GM21390 (cell line): ENCODE measurements around the gene RNF130.

Experiments
- ATAC-seq: cut with Tn5 transposase; IDR thresholded peaks from one replicate; pipeline ENCODE4 v1.9.1; 2021; ENCODE audit not compliant: unreplicated experiment

RNF130 gene

GRCh38 chr5:180071531-180072255 lies at the start of gene RNF130:
TSS of gene RNF130 (minus strand) at chr5:180071759. CDS start at chr5:180071702, 57 bp downstream.
- ATAC-seq: peak; percentile 62

- no peak for ATAC-seq
These were observed 48.9 kb upstream of the RNF130 start for GRCh38 chr5:180120237-180121101.

- no peak for ATAC-seq
These were observed 48.3 kb upstream of the RNF130 start for GRCh38 chr5:180119903-180120236.

GRCh38 chr5:180119031-180119902 lies 47.7 kb upstream of the RNF130 start:
- ATAC-seq: no peak

- ATAC-seq: no peak
These were observed 46.8 kb upstream of the RNF130 start for GRCh38 chr5:180118391-180118791.

- no peak for ATAC-seq
These were observed 45.6 kb upstream of the RNF130 start for GRCh38 chr5:180117000-180117725.

GRCh38 chr5:180116077-180116999 lies 44.8 kb upstream of the RNF130 start:
- no peak for ATAC-seq

- no peak for ATAC-seq
These were observed 43.9 kb upstream of the RNF130 start for GRCh38 chr5:180115326-180116076.

GRCh38 chr5:180114304-180115003 lies 42.9 kb upstream of the RNF130 start:
- ATAC-seq: no peak

- no peak for ATAC-seq
These were observed 42.2 kb upstream of the RNF130 start for GRCh38 chr5:180113660-180114303.

GRCh38 chr5:180112181-180112861 lies 40.8 kb upstream of the RNF130 start:
- ATAC-seq: no peak

- ATAC-seq: no peak
These were observed 39.9 kb upstream of the RNF130 start for GRCh38 chr5:180111273-180112002.

GRCh38 chr5:180109920-180110319 lies 38.4 kb upstream of the RNF130 start:
- no peak for ATAC-seq

GRCh38 chr5:180107005-180107404 lies 35.4 kb upstream of the RNF130 start:
- ATAC-seq: no peak

GRCh38 chr5:180105827-180106312 lies 34.3 kb upstream of the RNF130 start:
- no peak for ATAC-seq

GRCh38 chr5:180104168-180104530 lies 32.6 kb upstream of the RNF130 start:
- ATAC-seq: no peak
